ENCODE data around the gene HEATR3. TPM values are rescaled to one million over a fixed set of nuclear protein-coding genes. Genes with fewer than 3 reads are reported as not detected.

The HEATR3 gene
- total RNA-seq, 1 donor from 2014 or later, result 18.3 TPM

- DNase-seq (ENCODE audit: low read depth), result no peak
- no peak overlapping the region for H3K4me3 ChIP-seq (ENCODE audit: low read depth, low read length)
- no peak for TF ChIP-seq CTCF (conservative IDR thresholded peaks at IDR 0.05; ENCODE audit: low read depth, low read length)
Observed at GRCh38 chr16:50133214-50133613, 67.4 kb downstream of the HEATR3 start.

- no peak overlapping the region for H3K4me3 ChIP-seq (ENCODE audit: low read depth, low read length)
- TF ChIP-seq CTCF (conservative IDR thresholded peaks at IDR 0.05; ENCODE audit: low read depth, low read length), result peak; percentile 45
- no peak for DNase-seq (ENCODE audit: low read depth)
Observed at GRCh38 chr16:50136399-50136798, 70.6 kb downstream of the HEATR3 start.

GRCh38 chr16:50137268-50137667, 71.5 kb downstream of the HEATR3 start:
- no peak overlapping the region for H3K4me3 ChIP-seq (ENCODE audit: low read depth, low read length)
- no peak for TF ChIP-seq CTCF (conservative IDR thresholded peaks at IDR 0.05; ENCODE audit: low read depth, low read length)
- no peak for DNase-seq (ENCODE audit: low read depth)

- H3K4me3 ChIP-seq (ENCODE audit: low read depth, low read length), result no peak overlapping the region
- TF ChIP-seq CTCF (conservative IDR thresholded peaks at IDR 0.05; ENCODE audit: low read depth, low read length), result no peak
- DNase-seq (ENCODE audit: low read depth), result no peak
Observed at GRCh38 chr16:50139580-50139979, 73.8 kb downstream of the HEATR3 start.

- H3K4me3 ChIP-seq (ENCODE audit: low read depth, low read length), result no peak overlapping the region
- no peak for DNase-seq (ENCODE audit: low read depth)
- no peak for TF ChIP-seq CTCF (conservative IDR thresholded peaks at IDR 0.05; ENCODE audit: low read depth, low read length)
Observed at GRCh38 chr16:50144211-50144610, 78.4 kb downstream of the HEATR3 start.

GRCh38 chr16:50146479-50147435, 81.0 kb downstream of the HEATR3 start:
- no peak overlapping the region for H3K4me3 ChIP-seq (ENCODE audit: low read depth, low read length)
- DNase-seq (ENCODE audit: low read depth), result peak; percentile 94
- no peak for TF ChIP-seq CTCF (conservative IDR thresholded peaks at IDR 0.05; ENCODE audit: low read depth, low read length)

- TF ChIP-seq CTCF (conservative IDR thresholded peaks at IDR 0.05; ENCODE audit: low read depth, low read length), result no peak
- no peak for DNase-seq (ENCODE audit: low read depth)
- H3K4me3 ChIP-seq (ENCODE audit: low read depth, low read length), result no peak overlapping the region
Observed at GRCh38 chr16:50151322-50151721, 85.6 kb downstream of the HEATR3 start.

All from epithelial cell of proximal tubule (primary cell).